Duodenal mucosa (tissue), 2 donors: ENCODE results near the gene CWC27.

Experiments
- H3K27ac ChIP-seq: one replicate; pipeline ENCODE4 v1.7.0; 2013; ENCODE audit warnings: low read depth, low read length
- H3K27me3 ChIP-seq, 2 donors: one replicate each; pipeline ENCODE4 v1.7.0; 2013; ENCODE audit warnings: low read length in 2 of 2, control low read depth in 1 of 2; ENCODE audit not compliant: insufficient read depth in 2 of 2, control insufficient read depth in 1 of 2
- H3K36me3 ChIP-seq, 2 donors: one replicate each; pipeline ENCODE4 v1.7.0; 2013; ENCODE audit warnings: low read length in 2 of 2, control low read depth in 1 of 2; ENCODE audit not compliant: insufficient read depth in 2 of 2, control insufficient read depth in 1 of 2
- H3K4me1 ChIP-seq, 2 donors: one replicate each; pipeline ENCODE4 v1.7.0; 2013; ENCODE audit warnings: low read length in 2 of 2, control low read depth in 1 of 2; ENCODE audit not compliant: insufficient read depth in 2 of 2, control insufficient read depth in 1 of 2
- H3K4me3 ChIP-seq, 2 donors: one replicate each; pipeline ENCODE4 v1.7.0; 2013; ENCODE audit warnings: low read length in 2 of 2, low read depth in 1 of 2
- H3K9ac ChIP-seq, 2 donors: one replicate each; pipeline ENCODE4 v1.7.0; 2013; ENCODE audit warnings: low read length in 2 of 2, low read depth in 1 of 2
- H3K9me3 ChIP-seq, 2 donors: one replicate each; pipeline ENCODE4 v1.7.0; 2013; ENCODE audit warnings: low read length in 2 of 2, control low read depth in 1 of 2; ENCODE audit not compliant: control insufficient read depth in 1 of 2

The CWC27 gene

DNA sequence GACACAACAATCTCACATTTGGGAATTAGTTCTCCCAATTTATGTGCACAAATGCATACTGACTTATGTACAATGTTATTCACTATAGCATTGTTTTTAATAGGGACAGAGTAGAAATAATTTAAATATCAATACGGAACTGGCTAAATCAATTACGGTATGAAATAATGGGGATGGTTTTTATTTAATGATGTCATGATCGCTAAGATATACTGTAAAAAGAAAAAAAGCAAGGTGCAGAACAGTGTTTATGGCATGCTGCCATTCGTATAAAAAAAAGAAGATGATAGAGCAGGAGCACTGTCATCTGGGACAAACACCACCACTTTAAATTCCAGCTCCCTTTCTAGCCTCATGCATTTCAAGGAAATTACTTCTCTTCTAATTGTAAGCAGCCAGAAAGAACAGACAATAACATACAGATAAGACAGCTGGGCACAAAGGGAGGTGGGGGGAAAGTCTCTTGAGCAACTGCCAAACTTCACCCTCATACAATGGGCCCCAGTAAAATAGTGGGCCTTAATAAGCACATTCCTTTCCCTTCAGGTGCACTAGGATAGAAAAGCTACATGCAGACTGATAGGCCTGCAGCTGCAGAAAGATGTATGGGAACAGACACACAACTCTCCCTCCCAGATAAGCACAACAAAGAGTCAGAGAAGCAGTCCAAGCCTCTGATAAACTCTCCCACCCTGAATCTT is 8.6 kb upstream of the CWC27 start:
- no peak overlapping the region for H3K4me3 ChIP-seq
- H3K4me1 ChIP-seq: peaks cover 0 to 1% of the 10 kb centered on the region in 2 donors
- no peaks in the 10 kb centered on the region for H3K9me3 ChIP-seq
- no peak overlapping the region for H3K9ac ChIP-seq
- no peak overlapping the region for H3K27ac ChIP-seq
- H3K36me3 ChIP-seq: peaks cover 3% of the 10 kb centered on the region in 2 donors
- H3K27me3 ChIP-seq: no peaks in the 10 kb centered on the region

GRCh38 chr5:64763948-64764503 is 4.7 kb upstream of the CWC27 start:
- Histone ChIP-seq H3K4me3 (no peak overlapping the region), H3K27ac (no peak overlapping the region), H3K9me3 (no peaks in the 10 kb centered on the region), H3K9ac (no peak overlapping the region), H3K4me1 (peaks cover 26 to 30% of the 10 kb centered on the region in 2 donors), H3K36me3 (peaks cover 3% of the 10 kb centered on the region in 2 donors), H3K27me3 (no peaks in the 10 kb centered on the region)

DNA sequence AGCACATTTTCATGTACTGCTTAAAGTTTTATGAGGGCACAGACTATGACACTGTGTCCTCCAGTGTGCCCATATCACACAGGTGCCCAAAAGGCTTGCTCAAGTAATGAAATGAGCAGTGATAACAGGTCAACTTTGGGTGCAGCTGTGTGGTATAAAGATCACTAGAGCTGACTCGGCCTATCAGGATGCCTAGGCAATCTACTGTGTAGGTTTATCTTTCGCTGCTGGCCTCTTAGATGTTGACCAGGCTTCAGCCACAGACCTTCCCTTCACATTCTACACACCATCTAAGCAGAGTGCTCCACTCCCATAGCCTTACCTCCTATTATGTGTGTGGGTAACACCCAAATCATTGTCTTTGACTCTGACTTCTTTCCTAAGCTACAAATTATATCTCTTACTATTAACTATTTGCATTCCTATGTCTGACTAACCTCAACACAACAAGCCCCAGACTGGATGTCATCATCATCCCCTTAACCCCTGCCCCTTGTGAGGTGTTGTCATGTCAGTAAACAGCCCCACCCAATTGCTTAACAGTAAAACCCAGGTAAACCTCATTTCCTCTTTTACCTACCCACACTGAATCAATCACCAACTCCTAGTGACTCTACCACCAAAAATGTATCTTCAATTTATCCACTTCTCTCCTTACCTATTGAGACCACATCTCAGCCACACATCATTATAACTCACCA is 2.8 kb upstream of the CWC27 start:
- H3K27me3 ChIP-seq: no peaks in the 10 kb centered on the region
- H3K36me3 ChIP-seq: peaks cover 0 to 3% of the 10 kb centered on the region in 2 donors
- H3K4me1 ChIP-seq: peaks cover 35 to 41% of the 10 kb centered on the region in 2 donors
- no peak overlapping the region for H3K27ac ChIP-seq
- no peak overlapping the region for H3K9ac ChIP-seq
- H3K4me3 ChIP-seq: peak overlapping the region in 1 of 2 donors; percentile 26
- no peaks in the 10 kb centered on the region for H3K9me3 ChIP-seq

GRCh38 chr5:64766941-64767340 is 1.8 kb upstream of the CWC27 start:
- Histone ChIP-seq H3K4me3 (peak overlapping the region; percentile 99), H3K27ac (no peak overlapping the region), H3K4me1 (peaks cover 35 to 41% of the 10 kb centered on the region in 2 donors), H3K27me3 (no peaks in the 10 kb centered on the region), H3K9me3 (no peaks in the 10 kb centered on the region), H3K9ac (peak overlapping the region in 1 of 2 donors; percentile 12), H3K36me3 (no peaks in the 10 kb centered on the region)

- Histone ChIP-seq H3K27ac (peak overlapping the region; percentile 28), H3K4me1 (peaks cover 35 to 41% of the 10 kb centered on the region in 2 donors), H3K9me3 (no peaks in the 10 kb centered on the region), H3K9ac (peak overlapping the region; percentile 87 to 98), H3K27me3 (no peaks in the 10 kb centered on the region), H3K4me3 (peak overlapping the region; percentile 99), H3K36me3 (no peaks in the 10 kb centered on the region)
These were observed 772 bp upstream of the CWC27 start for GRCh38 chr5:64767959-64768357.

GRCh38 chr5:64769855-64770254 is 1.1 kb downstream of the CWC27 start:
- Histone ChIP-seq H3K36me3 (peaks cover 0 to 2% of the 10 kb centered on the region in 2 donors), H3K9me3 (no peaks in the 10 kb centered on the region), H3K27me3 (no peaks in the 10 kb centered on the region), H3K4me1 (peaks cover 35 to 41% of the 10 kb centered on the region in 2 donors), H3K4me3 (peak overlapping the region; percentile 99), H3K27ac (no peak overlapping the region), H3K9ac (peak overlapping the region in 1 of 2 donors; percentile 45)

DNA sequence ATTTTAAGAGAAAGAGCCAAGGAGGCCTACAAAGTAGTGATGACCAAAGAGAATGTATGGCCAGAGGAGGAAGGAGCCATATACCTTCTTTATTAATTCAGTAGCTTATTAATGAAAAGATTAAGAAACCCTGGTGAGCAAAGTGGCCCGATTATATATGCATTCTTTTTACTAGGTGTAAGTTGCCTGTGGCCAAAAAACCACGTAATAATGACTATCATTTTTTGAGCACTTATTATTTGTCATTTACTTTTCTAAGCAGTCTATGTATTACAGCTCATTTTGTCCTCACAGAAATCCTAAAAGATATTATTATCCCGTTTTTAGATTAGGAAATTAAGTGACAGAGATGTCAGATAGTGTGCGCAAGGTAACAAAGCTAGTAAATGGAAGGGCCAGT is 3.0 kb downstream of the CWC27 start:
- Histone ChIP-seq H3K4me1 (peaks cover 19 to 24% of the 10 kb centered on the region in 2 donors), H3K36me3 (peaks cover 5 to 7% of the 10 kb centered on the region in 2 donors), H3K9me3 (no peaks in the 10 kb centered on the region)

GRCh38 chr5:64773533-64773932 is 4.8 kb downstream of the CWC27 start:
- H3K4me1 ChIP-seq: peaks cover 10 to 11% of the 10 kb centered on the region in 2 donors
- H3K4me3 ChIP-seq: no peak overlapping the region
- H3K9me3 ChIP-seq: no peaks in the 10 kb centered on the region
- no peak overlapping the region for H3K9ac ChIP-seq
- H3K27me3 ChIP-seq: no peaks in the 10 kb centered on the region
- peaks cover 5 to 7% of the 10 kb centered on the region in 2 donors for H3K36me3 ChIP-seq
- no peak overlapping the region for H3K27ac ChIP-seq

More for the DNA sequence above, 3.0 kb downstream of the CWC27 start:
- no peaks in the 10 kb centered on the region for H3K27me3 ChIP-seq
- H3K27ac ChIP-seq: no peak overlapping the region
- no peak overlapping the region for H3K9ac ChIP-seq
- H3K4me3 ChIP-seq: no peak overlapping the region

DNA sequence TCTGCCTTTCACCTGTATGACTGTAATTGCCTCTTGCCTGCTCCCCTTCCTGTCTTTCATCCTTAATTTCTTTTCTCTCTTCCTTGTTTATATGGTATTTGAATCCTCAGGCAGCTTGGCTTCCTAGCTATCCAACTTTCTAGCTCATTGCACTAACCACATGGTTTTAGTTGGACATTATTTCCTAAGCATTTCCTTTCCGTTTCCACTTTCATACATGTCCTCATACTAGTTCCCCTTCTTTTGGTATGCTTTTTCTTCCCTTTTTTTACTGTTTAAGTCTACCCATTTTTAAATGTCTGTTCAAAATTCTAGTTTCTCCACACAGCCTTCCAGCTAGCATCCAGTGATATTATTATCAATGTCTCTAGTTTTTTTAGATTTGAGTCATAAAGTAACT is 6.6 kb downstream of the CWC27 start:
- H3K27ac ChIP-seq: no peak overlapping the region
- H3K4me1 ChIP-seq: no peaks in the 10 kb centered on the region
- no peak overlapping the region for H3K4me3 ChIP-seq
- H3K36me3 ChIP-seq: peaks cover 5 to 7% of the 10 kb centered on the region in 2 donors
- no peaks in the 10 kb centered on the region for H3K27me3 ChIP-seq
- H3K9ac ChIP-seq: no peak overlapping the region
- no peaks in the 10 kb centered on the region for H3K9me3 ChIP-seq

DNA sequence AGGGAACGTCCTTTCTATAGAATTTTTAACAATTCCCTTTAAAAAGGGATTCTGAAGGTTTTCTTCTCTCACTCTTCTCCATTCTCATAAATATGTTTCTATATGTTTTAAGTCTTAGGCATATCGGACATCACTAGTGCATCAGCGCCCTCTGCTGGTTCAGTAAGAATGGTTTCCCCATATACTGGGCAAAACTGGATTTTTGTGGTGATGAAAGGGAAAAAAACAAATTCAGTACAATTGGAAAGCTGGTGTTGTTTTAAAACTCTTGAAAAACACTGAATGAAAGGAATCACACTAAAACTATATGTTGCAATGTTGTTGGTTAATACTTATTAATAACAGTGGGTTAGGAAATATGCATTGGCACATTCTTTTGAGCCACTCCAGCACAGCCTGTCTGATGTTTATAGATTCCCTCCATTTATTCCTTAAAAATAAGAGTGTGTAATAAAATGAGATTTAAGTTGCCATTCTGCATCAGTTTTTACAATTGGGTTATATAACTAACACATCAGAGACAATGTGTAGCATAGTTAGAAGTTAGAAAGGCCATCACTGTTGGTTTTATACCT is 15.8 kb downstream of the CWC27 start:
- H3K4me1 ChIP-seq: no peaks in the 10 kb centered on the region
- H3K36me3 ChIP-seq: peaks cover 0 to 4% of the 10 kb centered on the region in 2 donors
- H3K27me3 ChIP-seq: no peaks in the 10 kb centered on the region
- H3K4me3 ChIP-seq: no peak overlapping the region
- no peak overlapping the region for H3K27ac ChIP-seq
- no peaks in the 10 kb centered on the region for H3K9me3 ChIP-seq
- no peak overlapping the region for H3K9ac ChIP-seq
